T-helper 1 cell (primary cell): ENCODE data around the gene HSPB6.

Experiments
- DNase-seq, 5 donors: peaks; one replicate each; pipeline ENCODE4 v3.0.0-alpha.2; 2012 to 2020

HSPB6 gene

DNA sequence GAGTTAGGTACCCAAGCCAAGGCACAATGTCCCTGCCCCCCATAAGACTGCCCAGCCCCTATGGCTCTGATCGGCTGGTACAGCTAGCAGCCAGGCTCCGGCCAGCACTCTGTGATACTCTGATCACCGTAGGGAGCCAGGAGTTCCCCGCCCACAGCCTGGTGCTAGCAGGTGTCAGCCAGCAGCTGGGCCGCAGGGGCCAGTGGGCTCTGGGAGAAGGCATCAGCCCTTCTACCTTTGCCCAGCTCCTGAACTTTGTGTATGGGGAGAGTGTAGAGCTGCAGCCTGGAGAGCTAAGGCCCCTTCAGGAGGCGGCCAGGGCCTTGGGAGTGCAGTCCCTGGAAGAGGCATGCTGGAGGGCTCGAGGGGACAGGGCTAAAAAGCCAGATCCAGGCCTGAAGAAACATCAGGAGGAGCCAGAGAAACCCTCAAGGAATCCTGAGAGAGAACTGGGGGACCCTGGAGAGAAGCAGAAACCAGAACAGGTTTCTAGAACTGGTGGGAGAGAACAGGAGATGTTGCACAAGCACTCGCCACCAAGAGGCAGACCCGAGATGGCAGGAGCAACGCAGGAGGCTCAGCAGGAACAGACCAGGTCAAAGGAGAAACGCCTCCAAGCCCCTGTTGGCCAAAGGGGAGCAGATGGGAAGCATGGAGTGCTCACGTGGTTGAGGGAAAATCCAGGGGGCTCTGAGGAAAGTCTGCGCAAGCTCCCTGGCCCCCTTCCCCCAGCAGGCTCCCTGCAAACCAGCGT is 42.1 kb downstream of the HSPB6 start:
- DNase-seq: peak in 1 of 5 donors; percentile 54

DNA sequence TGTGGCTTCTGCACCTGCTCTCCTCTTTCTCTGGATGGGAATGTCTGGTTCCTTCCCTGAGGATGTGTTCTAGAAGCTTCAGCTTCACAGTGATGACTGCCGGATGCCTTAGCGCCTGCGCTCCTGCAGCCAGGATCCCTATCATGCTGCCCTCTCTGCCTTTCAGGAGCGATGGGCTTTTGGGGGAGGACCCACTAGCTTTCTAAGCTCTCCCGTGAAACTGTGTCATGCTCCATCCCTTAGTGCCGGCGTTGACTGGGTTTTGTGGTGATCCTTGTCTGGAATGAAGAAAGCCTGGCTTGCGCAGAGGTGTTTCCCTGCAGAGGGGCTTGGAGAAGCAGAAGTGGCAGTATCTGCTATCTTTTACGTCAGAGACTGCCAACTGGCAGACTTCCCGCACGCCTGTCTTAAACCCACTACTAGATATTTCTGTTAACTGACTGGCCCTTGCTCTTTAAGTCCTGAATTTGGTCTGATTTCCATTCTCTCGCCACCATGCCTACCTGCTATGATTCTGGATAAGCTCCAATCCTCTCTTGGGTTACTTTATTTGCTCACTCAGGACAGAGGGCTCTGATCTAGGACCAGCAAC is 42.8 kb downstream of the HSPB6 start:
- DNase-seq: peak in 1 of 5 donors; percentile 19

GRCh38 chr19:35713506-35713850 is 43.4 kb downstream of the HSPB6 start:
- no peak for DNase-seq

DNA sequence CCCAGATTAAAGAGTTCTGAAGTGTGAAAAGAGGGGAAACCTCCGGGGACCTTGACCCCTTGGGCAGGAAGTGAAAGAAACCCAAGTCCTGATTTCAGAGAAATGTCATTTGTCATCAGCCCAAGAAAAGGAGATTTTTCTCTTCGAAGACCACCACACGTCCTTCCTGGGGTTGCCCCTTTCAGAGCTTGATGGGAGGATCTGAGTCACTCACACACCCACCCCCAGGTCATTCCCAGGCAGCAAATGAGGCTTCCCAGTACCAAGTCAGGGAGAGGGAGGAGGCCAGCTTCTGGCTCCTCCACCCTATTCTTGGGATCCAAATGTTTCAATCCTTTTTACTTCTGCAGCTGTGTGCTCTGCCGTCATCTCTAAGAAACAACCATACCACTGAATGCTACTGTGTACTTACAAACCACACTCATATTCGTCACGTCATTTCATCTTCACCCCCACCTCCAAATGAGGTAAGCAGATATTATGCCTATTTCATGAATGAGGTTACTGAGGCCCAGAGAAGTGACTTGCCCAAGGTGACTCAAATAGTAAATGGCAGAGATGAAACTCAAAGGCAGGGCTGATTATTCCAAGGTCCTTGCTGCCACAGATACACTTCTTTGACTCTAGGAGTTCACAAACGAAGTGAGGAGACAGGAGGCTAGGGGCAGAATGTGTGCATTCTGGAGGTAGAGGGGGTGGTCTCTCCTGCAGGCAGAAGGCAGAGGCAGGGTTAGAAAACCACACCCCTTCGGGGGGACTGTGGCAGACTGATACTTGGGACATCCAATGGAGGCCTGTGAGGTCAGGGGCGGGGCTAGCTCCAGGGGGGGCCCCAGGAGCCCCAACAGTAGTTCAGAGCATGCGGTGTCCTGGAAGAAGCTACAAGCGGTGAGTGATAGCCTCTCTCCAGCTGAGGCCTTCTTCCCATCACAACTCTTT is 44.0 kb downstream of the HSPB6 start:
- DNase-seq: peak in 2 of 5 donors; percentile 29 to 95

- DNase-seq: peak in 1 of 5 donors; percentile 91
Measured at GRCh38 chr19:35710784-35711723, 45.8 kb downstream of the HSPB6 start.

GRCh38 chr19:35708391-35708790 is 48.4 kb downstream of the HSPB6 start:
- no peak for DNase-seq
